ENCODE data around the gene FPR1.
A peak's percentile ranks its signal among the peaks of the same experiment; 100 is the strongest.

Gene FPR1

DNA sequence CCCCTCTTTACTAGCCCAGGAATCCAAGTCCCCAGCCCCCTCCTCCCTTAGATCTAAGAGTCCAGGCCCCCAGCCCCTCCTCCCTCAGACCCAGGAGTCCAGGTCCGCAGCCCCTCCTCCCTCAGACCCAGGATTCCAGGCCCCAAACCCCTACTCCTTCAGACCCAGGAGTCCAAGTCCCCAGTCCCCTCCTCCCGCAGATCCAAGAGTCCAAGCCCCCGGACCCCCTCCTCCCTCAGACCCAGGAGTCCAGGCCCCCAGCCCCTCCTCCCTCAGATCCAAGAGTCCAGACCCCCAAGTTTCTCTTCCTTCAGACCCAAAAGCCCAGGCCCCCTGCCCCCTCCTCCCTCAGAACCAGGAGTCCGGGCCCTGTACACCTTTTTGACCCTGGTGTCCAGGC, 47.1 kb downstream of the FPR1 start:
- DNase-seq (ENCODE audit: low spot score) = no peak

DNA sequence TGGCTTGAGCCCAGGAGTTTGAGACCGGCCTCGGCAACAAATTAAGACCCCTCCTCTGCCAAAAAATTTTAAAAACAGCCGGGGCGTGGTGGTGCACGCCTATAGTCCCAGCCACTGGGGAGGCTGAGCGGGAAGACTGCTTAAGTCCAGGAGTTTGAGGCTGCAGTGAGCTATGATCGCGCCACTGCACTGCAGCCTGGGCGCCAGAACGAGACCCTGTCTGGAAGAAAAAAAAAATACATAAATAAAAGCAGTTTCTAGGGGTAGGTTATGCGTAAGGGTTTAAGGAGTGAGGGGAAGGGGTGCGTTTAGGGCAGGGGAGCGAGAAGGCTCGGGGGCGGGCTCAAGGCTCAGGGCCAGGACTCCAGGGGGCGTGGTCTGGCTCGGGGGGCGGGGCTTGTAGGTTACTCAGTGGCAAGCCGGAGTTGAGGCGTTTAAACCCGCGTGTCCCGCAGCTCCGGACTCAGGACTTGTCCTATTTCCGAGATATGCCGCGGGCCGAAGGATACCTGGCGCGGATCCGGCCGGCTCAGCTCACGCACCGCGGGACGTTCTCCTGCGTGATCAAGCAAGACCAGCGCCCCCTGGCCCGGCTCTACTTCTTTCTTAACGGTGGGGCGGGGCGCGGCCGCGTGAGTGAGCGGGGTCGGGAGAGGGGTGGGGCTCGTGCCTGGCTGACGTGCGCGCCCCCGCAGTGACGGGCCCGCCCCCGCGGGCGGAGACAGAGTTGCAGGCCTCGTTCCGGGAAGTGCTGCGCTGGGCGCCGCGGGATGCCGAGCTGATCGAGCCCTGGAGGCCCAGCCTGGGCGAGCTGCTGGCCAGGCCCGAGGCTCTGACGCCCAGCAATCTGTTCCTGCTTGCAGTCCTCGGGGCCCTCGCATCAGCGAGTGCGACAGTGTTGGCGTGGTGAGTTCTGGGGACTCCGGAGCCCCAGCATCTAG, 47.8 kb downstream of the FPR1 start:
- peak; percentile 98 for DNase-seq (ENCODE audit: low spot score)

GRCh38 chr19:51702825-51703574, 48.7 kb downstream of the FPR1 start:
- peak; percentile 7 for DNase-seq (ENCODE audit: low spot score)

GRCh38 chr19:51702103-51702824, 49.4 kb downstream of the FPR1 start:
- peak; percentile 71 for DNase-seq (ENCODE audit: low spot score)

GRCh38 chr19:51701468-51702100, 50.1 kb downstream of the FPR1 start:
- no peak for DNase-seq (ENCODE audit: low spot score)

GRCh38 chr19:51699170-51699569, 52.5 kb downstream of the FPR1 start:
- DNase-seq (ENCODE audit: low spot score) = no peak

GRCh38 chr19:51698296-51698695, 53.4 kb downstream of the FPR1 start:
- DNase-seq (ENCODE audit: low spot score) = no peak

- no peak for DNase-seq (ENCODE audit: low spot score)
Observed at GRCh38 chr19:51697169-51697776, 54.4 kb downstream of the FPR1 start.

DNA sequence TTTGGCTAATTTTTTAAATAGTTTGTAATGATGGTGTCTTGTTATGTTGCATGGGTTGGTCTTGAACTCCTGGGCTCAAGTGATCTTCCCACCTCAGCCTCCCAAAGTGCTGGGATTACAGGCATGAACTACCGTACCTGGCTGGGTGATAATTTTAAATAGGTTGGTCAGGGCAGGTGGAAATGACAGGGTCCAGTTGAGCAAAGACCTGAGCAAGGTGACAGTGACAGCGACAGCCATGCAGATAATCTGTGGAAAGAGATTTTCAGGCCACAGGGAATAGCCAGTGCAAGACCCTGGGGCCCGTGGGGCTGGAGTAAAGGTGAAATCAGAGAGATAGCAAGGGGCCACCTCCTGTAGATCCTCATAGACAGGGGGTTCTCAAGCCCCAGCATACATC, 55.1 kb downstream of the FPR1 start:
- DNase-seq (ENCODE audit: low spot score) = no peak

Measured in GM03348 (cell line).